HepG2 (cell line): ENCODE results near the gene COLGALT1. TPM values are rescaled to one million over a fixed set of nuclear protein-coding genes. Genes with fewer than 3 reads are reported as not detected.

Experiments used
- EED ChIP-seq: sonication (generic); formaldehyde crosslinking; IDR thresholded peaks from 2 replicates; pipeline ENCODE4 v1.5.0; 2020; ENCODE audit warnings: mild to moderate bottlenecking, missing genetic modification reagents
- JUND ChIP-seq: sonication (generic); formaldehyde crosslinking; IDR thresholded peaks from 2 replicates; pipeline ENCODE4 v1.8.0; 2022; ENCODE audit warnings: mild to moderate bottlenecking, missing genetic modification reagents
- MEIS2 ChIP-seq: sonication (generic); formaldehyde crosslinking; IDR thresholded peaks from 2 replicates; pipeline ENCODE4 v1.9.0; 2021; ENCODE audit warnings: mild to moderate bottlenecking, missing genetic modification reagents
- PRDM15 ChIP-seq: sonication (generic); formaldehyde crosslinking; IDR thresholded peaks from 2 replicates; pipeline ENCODE4 v1.4.0; 2020; ENCODE audit warnings: missing genetic modification reagents
- SAFB2 ChIP-seq: sonication (generic); formaldehyde crosslinking; IDR thresholded peaks from 2 replicates; pipeline ENCODE4 v1.5.1; 2020; ENCODE audit warnings: missing genetic modification reagents, low read depth, mild to moderate bottlenecking, borderline replicate concordance
- SMAD1 ChIP-seq: sonication (generic); formaldehyde crosslinking; IDR thresholded peaks from 2 replicates; pipeline ENCODE4 v1.4.0; 2020; ENCODE audit warnings: missing genetic modification reagents, low read depth, mild to moderate bottlenecking, borderline replicate concordance
- ZBED4 ChIP-seq: sonication (generic); formaldehyde crosslinking; IDR thresholded peaks from 2 replicates; pipeline ENCODE4 v1.4.0; 2020; ENCODE audit warnings: missing genetic modification reagents, borderline replicate concordance
- ZMYM2 ChIP-seq: sonication (generic); formaldehyde crosslinking; IDR thresholded peaks from 2 replicates; pipeline ENCODE4 v1.8.0; 2022; ENCODE audit warnings: mild to moderate bottlenecking, missing genetic modification reagents
- ZNF121 ChIP-seq: sonication (generic); formaldehyde crosslinking; IDR thresholded peaks from 2 replicates; pipeline ENCODE4 v1.5.0; 2020; ENCODE audit warnings: mild to moderate bottlenecking, missing genetic modification reagents
- ZNF691 ChIP-seq: sonication (generic); formaldehyde crosslinking; IDR thresholded peaks from 2 replicates; pipeline ENCODE4 v1.4.0; 2020; ENCODE audit warnings: missing genetic modification reagents, low read depth, mild to moderate bottlenecking, borderline replicate concordance
- ZSCAN30 ChIP-seq: sonication (generic); formaldehyde crosslinking; IDR thresholded peaks from 2 replicates; pipeline ENCODE4 v1.5.0; 2020; ENCODE audit warnings: mild to moderate bottlenecking, missing genetic modification reagents
- polyA plus RNA-seq, 8 experiments: library from polyadenylated mRNA; depleted of rRNA in 3 of 8; stranded (reverse) in 7 of 8; unstranded in 1 of 8; fragments of >200 nt; fragmentation: Illumina TruSeq in 4 of 8; extraction: Trizol in 4 of 8; gene quantifications; 2 replicates each; pipeline versions ENCODE4 v1.2.1 to v1.2.3, GENCODE V29; 2011 to 2016; ENCODE audit warnings: low read depth in 4 of 8, missing spikeins in 1 of 8, mixed read lengths in 1 of 8; ENCODE audit not compliant: insufficient read depth in 1 of 8
- total RNA-seq, 5 experiments: library from RNA; depleted of rRNA; stranded (reverse); fragments of >200 nt; fragmentation: Illumina TruSeq; extraction: Trizol; gene quantifications; 2 replicates each; pipeline ENCODE4 v1.2.3, GENCODE V29; 2016; ENCODE audit warnings: low read depth in 1 of 5
- TF ChIP-seq, protein P1 (sequence below): sonication (generic); formaldehyde crosslinking; IDR thresholded peaks from 2 replicates; pipeline ENCODE4 v1.4.0; 2020; ENCODE audit warnings: missing genetic modification reagents
- TF ChIP-seq, protein P2 (sequence below): sonication (generic); formaldehyde crosslinking; IDR thresholded peaks from 2 replicates; pipeline ENCODE4 v1.5.0; 2020; ENCODE audit warnings: missing genetic modification reagents

The COLGALT1 gene
- total and polyA plus RNA-seq, 2 of the 13 experiments (the other 11 are each of a cell fraction or from before 2014, with no cell fraction given), result 58.0 to 211 TPM

GRCh38 chr19:17555929-17556813 is 722 bp downstream of the COLGALT1 start (continued):
- no peak for TF ChIP-seq ZBED4 (CRISPR knock-in tag)
- TF ChIP-seq JUND, result no peak
- peak; percentile 5; the same call in 1 of the 2 replicates for TF ChIP-seq ZNF691
- TF ChIP-seq ZNF121 (CRISPR knock-in tag), result no peak
- no peak for TF ChIP-seq ZSCAN30
- no peak for TF ChIP-seq PRDM15 (CRISPR knock-in tag)
- peak; percentile 84 for TF ChIP-seq SMAD1
- 0 out of 2 replicates have a peak, but pooled peaks have one; percentile 49 for TF ChIP-seq EED
- TF ChIP-seq MEIS2 (CRISPR knock-in tag), result no peak
- TF ChIP-seq, protein P1, sequence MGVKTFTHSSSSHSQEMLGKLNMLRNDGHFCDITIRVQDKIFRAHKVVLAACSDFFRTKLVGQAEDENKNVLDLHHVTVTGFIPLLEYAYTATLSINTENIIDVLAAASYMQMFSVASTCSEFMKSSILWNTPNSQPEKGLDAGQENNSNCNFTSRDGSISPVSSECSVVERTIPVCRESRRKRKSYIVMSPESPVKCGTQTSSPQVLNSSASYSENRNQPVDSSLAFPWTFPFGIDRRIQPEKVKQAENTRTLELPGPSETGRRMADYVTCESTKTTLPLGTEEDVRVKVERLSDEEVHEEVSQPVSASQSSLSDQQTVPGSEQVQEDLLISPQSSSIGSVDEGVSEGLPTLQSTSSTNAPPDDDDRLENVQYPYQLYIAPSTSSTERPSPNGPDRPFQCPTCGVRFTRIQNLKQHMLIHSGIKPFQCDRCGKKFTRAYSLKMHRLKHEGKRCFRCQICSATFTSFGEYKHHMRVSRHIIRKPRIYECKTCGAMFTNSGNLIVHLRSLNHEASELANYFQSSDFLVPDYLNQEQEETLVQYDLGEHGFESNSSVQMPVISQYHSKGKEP, result no peak
- TF ChIP-seq, protein P2, sequence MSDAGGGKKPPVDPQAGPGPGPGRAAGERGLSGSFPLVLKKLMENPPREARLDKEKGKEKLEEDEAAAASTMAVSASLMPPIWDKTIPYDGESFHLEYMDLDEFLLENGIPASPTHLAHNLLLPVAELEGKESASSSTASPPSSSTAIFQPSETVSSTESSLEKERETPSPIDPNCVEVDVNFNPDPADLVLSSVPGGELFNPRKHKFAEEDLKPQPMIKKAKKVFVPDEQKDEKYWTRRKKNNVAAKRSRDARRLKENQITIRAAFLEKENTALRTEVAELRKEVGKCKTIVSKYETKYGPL (CRISPR knock-in tag), result no peak
- TF ChIP-seq SAFB2 (CRISPR knock-in tag), result no peak
- no peak for TF ChIP-seq ZMYM2
